Suprapubic skin (tissue), 3 donors: ENCODE measurements around the gene UNKL.

ENCODE experiments used
- POLR2A ChIP-seq, 2 donors: fragments of 450-650 bp; IDR thresholded peaks; one replicate each; pipeline ENCODE4 v1.6.1; 2017; ENCODE audit warnings: antibody characterized with exemption in 2 of 2, mild to moderate bottlenecking in 2 of 2, moderate library complexity in 2 of 2
- TF ChIP-seq, protein P1 (sequence below), 2 donors: fragments of 200-600 bp in 1 of 2; fragments of 450-650 bp in 1 of 2; sonication (generic) in 1 of 2; IDR thresholded peaks; one replicate each; pipeline ENCODE4 v1.5.1; 2016 to 2019; ENCODE audit warnings: antibody characterized with exemption in 2 of 2, mild to moderate bottlenecking in 1 of 2, moderate library complexity in 1 of 2

DNA sequence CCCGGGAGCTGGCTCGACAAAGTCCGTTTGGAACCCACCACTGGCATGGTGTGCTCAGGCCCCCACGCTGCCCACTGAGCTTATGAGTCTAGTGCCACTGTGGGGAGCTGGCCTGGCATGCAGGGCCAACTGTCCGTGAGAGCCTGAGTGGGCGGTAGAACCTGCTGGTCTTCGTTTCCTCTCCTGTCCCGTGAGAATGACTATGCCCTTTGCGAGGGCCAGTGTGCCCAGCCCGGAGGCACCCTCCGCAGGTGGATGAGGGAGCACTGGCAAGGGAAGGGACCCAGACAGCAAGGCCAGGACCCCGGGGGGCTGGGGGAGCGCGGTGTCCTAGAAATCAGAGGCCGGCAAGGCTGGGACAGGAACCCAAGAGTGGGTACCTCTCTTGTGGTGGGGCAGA is 77.9 kb downstream of the UNKL start:
- TF ChIP-seq, protein P1, sequence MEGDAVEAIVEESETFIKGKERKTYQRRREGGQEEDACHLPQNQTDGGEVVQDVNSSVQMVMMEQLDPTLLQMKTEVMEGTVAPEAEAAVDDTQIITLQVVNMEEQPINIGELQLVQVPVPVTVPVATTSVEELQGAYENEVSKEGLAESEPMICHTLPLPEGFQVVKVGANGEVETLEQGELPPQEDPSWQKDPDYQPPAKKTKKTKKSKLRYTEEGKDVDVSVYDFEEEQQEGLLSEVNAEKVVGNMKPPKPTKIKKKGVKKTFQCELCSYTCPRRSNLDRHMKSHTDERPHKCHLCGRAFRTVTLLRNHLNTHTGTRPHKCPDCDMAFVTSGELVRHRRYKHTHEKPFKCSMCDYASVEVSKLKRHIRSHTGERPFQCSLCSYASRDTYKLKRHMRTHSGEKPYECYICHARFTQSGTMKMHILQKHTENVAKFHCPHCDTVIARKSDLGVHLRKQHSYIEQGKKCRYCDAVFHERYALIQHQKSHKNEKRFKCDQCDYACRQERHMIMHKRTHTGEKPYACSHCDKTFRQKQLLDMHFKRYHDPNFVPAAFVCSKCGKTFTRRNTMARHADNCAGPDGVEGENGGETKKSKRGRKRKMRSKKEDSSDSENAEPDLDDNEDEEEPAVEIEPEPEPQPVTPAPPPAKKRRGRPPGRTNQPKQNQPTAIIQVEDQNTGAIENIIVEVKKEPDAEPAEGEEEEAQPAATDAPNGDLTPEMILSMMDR (IDR thresholded peaks at IDR 0.05): no peak
- TF ChIP-seq POLR2A (IDR thresholded peaks at IDR 0.05): no peak
